SK-N-SH (cell line): ENCODE data around the gene EIF2S2. TPM values are rescaled to one million over a fixed set of nuclear protein-coding genes. Genes with fewer than 3 reads are reported as not detected.

Source experiments
- CTCF ChIA-PET: fragments of 300-600, 350-600 bp; formaldehyde crosslinking; extraction: SDS; loops from one replicate; lab custom pipeline; 2021; lab: Yijun Ruan, JAX
- POLR2A ChIA-PET: fragments of 350-600 bp; sonication (Branson Sonifier 250); formaldehyde crosslinking; extraction: SDS; loops from one replicate; lab custom pipeline; 2020; ENCODE audit warnings: antibody characterized with exemption, inconsistent platforms; lab: Yijun Ruan, JAX
- DNase-seq: peaks from one replicate; pipeline ENCODE4 v3.0.0; 2012
- H2AFZ ChIP-seq: fragments of 200-600 bp; sonication (generic); 2 replicates; pipeline ENCODE4 v1.8.1; 2016; ENCODE audit warnings: antibody characterized with exemption, mild to moderate bottlenecking, low read depth
- H3F3A ChIP-seq: fragments of 200-600 bp; sonication (generic); replicated peaks from 2 replicates; pipeline ENCODE3; 2016; ENCODE audit warnings: antibody characterized with exemption, mild to moderate bottlenecking; ENCODE audit not compliant: insufficient read depth
- H3K27ac ChIP-seq, 2 experiments: fragments of 200-500 bp in 1 of 2; fragments of 200-600 bp in 1 of 2; sonication (Bioruptor generic) in 1 of 2; sonication (generic), shearing (Covaris generic) in 1 of 2; 2 replicates each; pipeline versions ENCODE4 v1.5.1 to v1.6.1; 2014 to 2016; ENCODE audit warnings: low read depth in 2 of 2, inconsistent platforms in 1 of 2, low read length in 1 of 2, mild to moderate bottlenecking in 1 of 2, mixed read lengths in 1 of 2
- H3K27me3 ChIP-seq: fragments of 200-600 bp; sonication (generic), shearing (Covaris generic); 2 replicates; pipeline ENCODE4 v1.6.1; 2016; ENCODE audit warnings: mixed run types; ENCODE audit not compliant: insufficient read depth
- H3K36me3 ChIP-seq, 2 experiments: fragments of 200-500 bp in 1 of 2; fragments of 200-600 bp in 1 of 2; sonication (Bioruptor generic) in 1 of 2; sonication (generic) in 1 of 2; replicated peaks in 1 of 2; 2 replicates each; pipeline versions ENCODE3 to v1.5.1; 2014 to 2016; ENCODE audit warnings: low read length in 1 of 2, mild to moderate bottlenecking in 1 of 2; ENCODE audit not compliant: insufficient read depth in 2 of 2, control insufficient read depth in 1 of 2
- H3K4me1 ChIP-seq, 2 experiments: fragments of 200-500 bp in 1 of 2; fragments of 200-600 bp in 1 of 2; sonication (Bioruptor generic) in 1 of 2; sonication (generic), shearing (Covaris generic) in 1 of 2; 2 replicates each; pipeline versions ENCODE4 v1.5.1 to v1.6.1; 2014 to 2016; ENCODE audit warnings: low read depth in 1 of 2, low read length in 1 of 2, mixed run types in 1 of 2; ENCODE audit not compliant: insufficient read depth in 2 of 2, control insufficient read depth in 1 of 2
- H3K4me2 ChIP-seq: fragments of 200-600 bp; sonication (generic), shearing (Covaris generic); 2 replicates; pipeline ENCODE4 v1.6.1; 2017; ENCODE audit warnings: mixed run types
- H3K4me3 ChIP-seq, 2 experiments: fragments of 200-500 bp in 1 of 2; fragments of 200-600 bp in 1 of 2; sonication (Bioruptor generic) in 1 of 2; sonication (generic), shearing (Covaris generic) in 1 of 2; 2 replicates each; pipeline versions ENCODE4 v1.5.1 to v1.8.1; 2014 to 2016; ENCODE audit warnings: low read depth in 2 of 2, inconsistent platforms in 1 of 2, low read length in 1 of 2, mild to moderate bottlenecking in 1 of 2, mixed read lengths in 1 of 2, moderate library complexity in 1 of 2
- H3K79me2 ChIP-seq: fragments of 200-600 bp; sonication (generic); 2 replicates; pipeline ENCODE4 v1.8.1; 2017; ENCODE audit warnings: mild to moderate bottlenecking; ENCODE audit not compliant: insufficient read depth
- H3K9ac ChIP-seq: fragments of 200-600 bp; sonication (generic); 2 replicates; pipeline ENCODE4 v1.6.1; 2017; ENCODE audit warnings: mixed run types
- H3K9me2 ChIP-seq: fragments of 200-600 bp; sonication (generic); 2 replicates; pipeline ENCODE4 v1.6.1; 2017; ENCODE audit warnings: mixed run types
- H3K9me3 ChIP-seq: fragments of 200-600 bp; sonication (generic); 2 replicates; pipeline ENCODE4 v1.6.1; 2017; ENCODE audit warnings: mixed run types, mild to moderate bottlenecking, moderate library complexity
- H4K20me1 ChIP-seq: fragments of 200-600 bp; sonication (generic); 2 replicates; pipeline ENCODE4 v1.6.1; 2017; ENCODE audit warnings: mild to moderate bottlenecking, mixed run types; ENCODE audit not compliant: insufficient read depth
- CHD2 ChIP-seq: fragments of 150-350 bp; IDR thresholded peaks from 2 replicates; pipeline ENCODE4 v1.6.1; 2018; ENCODE audit warnings: low read length; ENCODE audit not compliant: partially characterized antibody
- EZH2phosphoT487 ChIP-seq: fragments of 200-600 bp; sonication (generic); IDR thresholded peaks from 2 replicates; pipeline ENCODE4 v1.6.1; 2017; ENCODE audit warnings: low read depth, mixed run types, mild to moderate bottlenecking, antibody characterized with exemption, moderate library complexity, borderline replicate concordance
- FOSL2 ChIP-seq: IDR thresholded peaks from 2 replicates; pipeline ENCODE4 v1.4.0; 2012; ENCODE audit warnings: low read depth, mild to moderate bottlenecking, moderate library complexity, borderline replicate concordance
- FOXM1 ChIP-seq: IDR thresholded peaks from 2 replicates; pipeline ENCODE4 v1.4.0; 2012; ENCODE audit warnings: low read depth, mild to moderate bottlenecking
- GABPA ChIP-seq: IDR thresholded peaks from 2 replicates; pipeline ENCODE4 v1.4.0; 2012; ENCODE audit warnings: low read depth, mild to moderate bottlenecking
- MEF2A ChIP-seq: IDR thresholded peaks from 2 replicates; pipeline ENCODE4 v1.4.0; 2012; ENCODE audit warnings: low read depth, borderline replicate concordance
- MXI1 ChIP-seq: IDR thresholded peaks from 2 replicates; pipeline ENCODE4 v1.6.1; 2012; ENCODE audit warnings: mild to moderate bottlenecking, low read depth, low read length, improper control_type of control experiment
- NFIC ChIP-seq: IDR thresholded peaks from 2 replicates; pipeline ENCODE4 v1.4.0; 2012; ENCODE audit warnings: borderline replicate concordance
- NRF1 ChIP-seq: IDR thresholded peaks from 2 replicates; pipeline ENCODE4 v1.6.1; 2012; ENCODE audit warnings: low read depth, mild to moderate bottlenecking, low read length
- POLR2AphosphoS5 ChIP-seq: IDR thresholded peaks from 2 replicates; pipeline ENCODE4 v1.6.1; 2012; ENCODE audit warnings: low read depth, low read length
- RAD21 ChIP-seq: IDR thresholded peaks from 2 replicates; pipeline ENCODE4 v1.6.1; 2012; ENCODE audit warnings: mild to moderate bottlenecking, low read length
- SIN3A ChIP-seq: IDR thresholded peaks from 2 replicates; pipeline ENCODE4 v1.6.1; 2012; ENCODE audit warnings: low read depth, mild to moderate bottlenecking, low read length, moderate library complexity, borderline replicate concordance
- TAF1 ChIP-seq: IDR thresholded peaks from 2 replicates; pipeline ENCODE4 v1.6.1; 2012; ENCODE audit warnings: low read depth, mild to moderate bottlenecking, low read length, moderate library complexity, borderline replicate concordance
- TCF12 ChIP-seq: IDR thresholded peaks from 2 replicates; pipeline ENCODE4 v1.4.0; 2012
- TEAD4 ChIP-seq: IDR thresholded peaks from 2 replicates; pipeline ENCODE4 v1.4.0; 2012; ENCODE audit warnings: mild to moderate bottlenecking, borderline replicate concordance; ENCODE audit not compliant: insufficient read depth
- YY1 ChIP-seq: IDR thresholded peaks from 2 replicates; pipeline ENCODE4 v1.4.0; 2012; ENCODE audit warnings: low read depth, mild to moderate bottlenecking
- ZBTB33 ChIP-seq: IDR thresholded peaks from 2 replicates; pipeline ENCODE4 v1.4.0; 2012; ENCODE audit warnings: low read depth, borderline replicate concordance
- WGBS: methylation state at CpG from one replicate; pipeline ENCODE4 v1.1.6; 2017; ENCODE audit warnings: low lambda C conversion rate; 5-methylcytosine and 5-hydroxymethylcytosine counted together
- polyA plus RNA-seq, 3 experiments: library from polyadenylated mRNA; depleted of rRNA; stranded (reverse); fragments of >200 nt; gene quantifications; 2 replicates each; pipeline ENCODE4 v1.2.3, GENCODE V29; 2012
- TF ChIP-seq, protein P1 (sequence below): IDR thresholded peaks from 2 replicates; pipeline ENCODE4; 2012

The EIF2S2 gene
- polyA plus RNA-seq, 1 of the 3 experiments (the other 2 are of a cell fraction): 50.7 TPM

- Histone ChIP-seq H3K9me3 (no peaks in the 10 kb centered on the region), H3K4me1 (peaks cover 0 to 3% of the 10 kb centered on the region in 2 experiments; a peak in 1 of 4 replicates), H3K4me2 (no peak overlapping the region), H3K9ac (no peak overlapping the region), H4K20me1 (peaks cover 80% of the 10 kb centered on the region), H3K9me2 (no peaks in the 10 kb centered on the region), H3F3A (peaks cover 70% of the 10 kb centered on the region), H3K27ac (no peak overlapping the region), H3K4me3 (no peak overlapping the region), H3K36me3 (peaks cover 82 to 97% of the 10 kb centered on the region in 2 experiments), H3K27me3 (no peaks in the 10 kb centered on the region), H2AFZ (no peak overlapping the region), H3K79me2 (peaks cover 59% of the 10 kb centered on the region; the same call in 1 of the 2 replicates)
- ChIA-PET POLR2A (interaction anchor here (0.9 kb wide), 1 partner anchor 18 kb away, joined by 5 read pairs; the partner anchor contains the start of gene EIF2S2), CTCF (interaction anchor here (0.7 to 2.9 kb wide), 5 partner anchors 14 to 426 kb away, joined by 3 to 11 read pairs (median 3); no protein-coding TSS in a partner anchor)
- DNase-seq: no peak
- WGBS: 97% methylated on average over 2 of the region's 2 CpGs
- TF ChIP-seq ZBTB33: no peak
- 0 out of 2 replicates have a peak, but pooled peaks have one; percentile 22 for TF ChIP-seq POLR2AphosphoS5
These were observed 18.1 kb downstream of the EIF2S2 start for GRCh38 chr20:34093895-34094294.

DNA sequence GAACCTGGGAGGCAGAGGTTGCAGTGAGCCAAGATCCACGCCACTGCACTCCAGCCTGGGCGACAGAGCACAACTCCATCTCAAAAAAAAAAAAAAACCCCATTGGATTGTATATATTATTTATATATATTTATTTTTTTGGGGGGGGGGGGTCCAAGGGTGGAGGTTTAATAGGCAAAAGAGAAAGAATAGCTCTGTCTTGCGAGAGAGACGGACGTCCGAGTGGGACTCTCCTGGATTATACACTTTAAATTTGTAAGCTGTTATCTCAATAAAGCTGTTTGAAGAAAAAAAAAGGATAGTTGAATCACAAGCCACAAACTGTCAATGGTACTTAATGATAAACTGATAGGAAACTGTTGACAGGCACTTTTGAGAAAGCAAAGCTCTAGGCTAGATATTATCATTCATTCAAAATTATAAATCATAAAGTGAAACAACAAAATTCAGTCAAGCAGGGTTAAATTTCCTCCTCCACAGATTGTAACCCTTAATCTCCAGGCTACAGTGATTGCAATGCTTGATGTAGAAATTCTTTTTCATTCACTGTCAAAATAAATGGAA is 20.3 kb downstream of the EIF2S2 start:
- Histone ChIP-seq H3F3A (peaks cover 80% of the 10 kb centered on the region), H3K4me1 (peaks cover 0 to 3% of the 10 kb centered on the region in 2 experiments; a peak in 1 of 4 replicates), H3K27me3 (no peaks in the 10 kb centered on the region), H4K20me1 (peaks cover 72% of the 10 kb centered on the region), H3K4me3 (no peak overlapping the region), H3K9me3 (no peaks in the 10 kb centered on the region), H3K36me3 (peaks cover 77 to 81% of the 10 kb centered on the region in 2 experiments), H3K9ac (no peak overlapping the region), H3K79me2 (peaks cover 51% of the 10 kb centered on the region), H2AFZ (no peak overlapping the region), H3K4me2 (no peak overlapping the region), H3K27ac (no peak overlapping the region; a peak in 1 of 4 replicates), H3K9me2 (no peaks in the 10 kb centered on the region)
- DNase-seq: no peak
- WGBS: 95% methylated on average over 6 of the region's 6 CpGs
- CTCF ChIA-PET: interaction anchor here (1.0 to 2.0 kb wide), 3 partner anchors 10 to 229 kb away, joined by 3 to 5 read pairs (median 3); no protein-coding TSS in a partner anchor
- POLR2A ChIA-PET: interaction anchor here (0.9 kb wide), 1 partner anchor 9 kb away, joined by 3 read pairs; no protein-coding TSS in a partner anchor
- TF ChIP-seq CHD2 (no peak), ZBTB33 (no peak), POLR2AphosphoS5 (no peak), RAD21 (no peak), EZH2phosphoT487 (no peak), YY1 (no peak), GABPA (no peak), TEAD4 (no peak), NFIC (no peak), FOSL2 (no peak), MXI1 (no peak), SIN3A (no peak), TCF12 (no peak), FOXM1 (no peak), TAF1 (no peak), MEF2A (no peak), NRF1 (no peak)
- TF ChIP-seq, protein P1, sequence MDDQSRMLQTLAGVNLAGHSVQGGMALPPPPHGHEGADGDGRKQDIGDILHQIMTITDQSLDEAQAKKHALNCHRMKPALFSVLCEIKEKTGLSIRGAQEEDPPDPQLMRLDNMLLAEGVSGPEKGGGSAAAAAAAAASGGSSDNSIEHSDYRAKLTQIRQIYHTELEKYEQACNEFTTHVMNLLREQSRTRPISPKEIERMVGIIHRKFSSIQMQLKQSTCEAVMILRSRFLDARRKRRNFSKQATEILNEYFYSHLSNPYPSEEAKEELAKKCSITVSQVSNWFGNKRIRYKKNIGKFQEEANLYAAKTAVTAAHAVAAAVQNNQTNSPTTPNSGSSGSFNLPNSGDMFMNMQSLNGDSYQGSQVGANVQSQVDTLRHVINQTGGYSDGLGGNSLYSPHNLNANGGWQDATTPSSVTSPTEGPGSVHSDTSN: no peak
